Sigmoid colon (tissue), 4 donors: Measurements from ENCODE around the gene CCDC102B.

Source experiments
- EP300 ChIP-seq, 4 donors: sonication (generic); formaldehyde crosslinking; IDR thresholded peaks; one replicate each; pipeline ENCODE4 v1.6.1; 2017; ENCODE audit warnings: antibody characterized with exemption in 4 of 4
- TF ChIP-seq, protein P1 (sequence below), 4 experiments: fragments of 450-650 bp in 3 of 4; fragments of 200-600 bp in 1 of 4; IDR thresholded peaks; one replicate each; pipeline ENCODE4 v1.5.1; 2016 to 2019; ENCODE audit warnings: antibody characterized with exemption in 4 of 4, mild to moderate bottlenecking in 3 of 4, moderate library complexity in 2 of 4

- no peak for TF ChIP-seq EP300 (IDR thresholded peaks at IDR 0.05)
- TF ChIP-seq, protein P1, sequence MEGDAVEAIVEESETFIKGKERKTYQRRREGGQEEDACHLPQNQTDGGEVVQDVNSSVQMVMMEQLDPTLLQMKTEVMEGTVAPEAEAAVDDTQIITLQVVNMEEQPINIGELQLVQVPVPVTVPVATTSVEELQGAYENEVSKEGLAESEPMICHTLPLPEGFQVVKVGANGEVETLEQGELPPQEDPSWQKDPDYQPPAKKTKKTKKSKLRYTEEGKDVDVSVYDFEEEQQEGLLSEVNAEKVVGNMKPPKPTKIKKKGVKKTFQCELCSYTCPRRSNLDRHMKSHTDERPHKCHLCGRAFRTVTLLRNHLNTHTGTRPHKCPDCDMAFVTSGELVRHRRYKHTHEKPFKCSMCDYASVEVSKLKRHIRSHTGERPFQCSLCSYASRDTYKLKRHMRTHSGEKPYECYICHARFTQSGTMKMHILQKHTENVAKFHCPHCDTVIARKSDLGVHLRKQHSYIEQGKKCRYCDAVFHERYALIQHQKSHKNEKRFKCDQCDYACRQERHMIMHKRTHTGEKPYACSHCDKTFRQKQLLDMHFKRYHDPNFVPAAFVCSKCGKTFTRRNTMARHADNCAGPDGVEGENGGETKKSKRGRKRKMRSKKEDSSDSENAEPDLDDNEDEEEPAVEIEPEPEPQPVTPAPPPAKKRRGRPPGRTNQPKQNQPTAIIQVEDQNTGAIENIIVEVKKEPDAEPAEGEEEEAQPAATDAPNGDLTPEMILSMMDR (IDR thresholded peaks at IDR 0.05), result no peak
These were observed 185.2 kb downstream of the CCDC102B start for GRCh38 chr18:68983126-68983525.
